ENCODE data around the gene CDKAL1. TPM values are rescaled to one million over a fixed set of nuclear protein-coding genes. Genes with fewer than 3 reads are reported as not detected.
A peak's percentile ranks its signal among the peaks of the same experiment; 100 is the strongest.

The CDKAL1 gene
- total RNA-seq, 1 experiment from 2014 or later, result 20.6 TPM

DNA sequence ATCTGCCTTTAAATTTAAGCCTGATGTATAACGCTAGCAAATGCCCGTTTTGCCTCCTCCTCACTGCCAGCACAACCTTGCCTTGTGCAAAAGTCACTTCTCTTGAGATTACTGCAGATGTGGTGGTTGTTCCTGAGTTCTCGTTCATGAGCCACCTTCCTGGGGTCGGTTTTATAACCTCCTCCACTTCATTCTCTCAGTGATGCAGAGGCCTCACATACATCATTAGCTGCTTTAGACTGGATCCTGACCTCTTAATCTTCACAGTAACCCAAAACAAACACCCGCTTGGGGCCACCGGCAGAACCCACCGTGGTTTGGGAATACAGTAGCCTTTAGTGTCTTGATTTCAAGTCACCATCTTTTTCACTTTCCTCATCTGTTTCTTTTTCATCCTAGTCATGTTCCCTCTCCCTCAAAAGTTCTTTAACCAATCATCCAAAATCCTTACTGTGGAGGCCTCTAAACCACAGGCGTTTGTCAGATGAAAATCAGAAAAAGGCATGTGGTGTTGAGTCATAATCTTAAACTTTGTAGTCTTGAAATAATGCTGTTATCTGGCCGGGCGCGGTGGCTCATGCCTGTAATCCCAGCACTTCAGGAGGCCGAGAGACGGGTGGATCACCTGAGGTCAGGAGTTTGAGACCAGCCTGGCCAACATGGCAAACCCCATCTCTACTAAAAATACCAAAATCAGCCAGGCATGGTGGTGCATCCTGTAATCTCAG lies 629.0 kb downstream of the CDKAL1 start:
- no peaks in the 10 kb centered on the region for H3K36me3 Mint-ChIP-seq
- no peak for ATAC-seq

DNA sequence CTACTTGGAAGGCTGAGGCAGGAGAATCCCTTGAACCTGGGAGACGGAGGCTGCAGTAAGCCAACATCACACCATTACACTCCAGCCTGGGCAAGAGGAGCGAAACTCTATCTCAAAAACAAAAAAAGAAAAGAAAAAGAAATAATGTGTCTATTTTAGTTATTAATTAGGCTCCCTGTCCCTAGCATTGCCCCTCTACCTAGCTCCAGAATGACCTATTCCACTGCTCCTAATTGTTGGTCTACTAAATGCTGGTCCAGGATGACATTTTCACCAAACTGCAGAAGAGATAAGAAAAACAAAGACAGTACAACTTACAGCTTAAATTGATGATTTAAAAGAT lies 629.6 kb downstream of the CDKAL1 start:
- TF ChIP-seq, protein P1, sequence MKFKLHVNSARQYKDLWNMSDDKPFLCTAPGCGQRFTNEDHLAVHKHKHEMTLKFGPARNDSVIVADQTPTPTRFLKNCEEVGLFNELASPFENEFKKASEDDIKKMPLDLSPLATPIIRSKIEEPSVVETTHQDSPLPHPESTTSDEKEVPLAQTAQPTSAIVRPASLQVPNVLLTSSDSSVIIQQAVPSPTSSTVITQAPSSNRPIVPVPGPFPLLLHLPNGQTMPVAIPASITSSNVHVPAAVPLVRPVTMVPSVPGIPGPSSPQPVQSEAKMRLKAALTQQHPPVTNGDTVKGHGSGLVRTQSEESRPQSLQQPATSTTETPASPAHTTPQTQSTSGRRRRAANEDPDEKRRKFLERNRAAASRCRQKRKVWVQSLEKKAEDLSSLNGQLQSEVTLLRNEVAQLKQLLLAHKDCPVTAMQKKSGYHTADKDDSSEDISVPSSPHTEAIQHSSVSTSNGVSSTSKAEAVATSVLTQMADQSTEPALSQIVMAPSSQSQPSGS (CRISPR knock-in tag; IDR thresholded peaks at IDR 0.05; ENCODE audit: borderline replicate concordance, low read depth), result no peak
- no peak for TF ChIP-seq ZNF121 (CRISPR knock-in tag; IDR thresholded peaks at IDR 0.05)
- TF ChIP-seq, protein P2, sequence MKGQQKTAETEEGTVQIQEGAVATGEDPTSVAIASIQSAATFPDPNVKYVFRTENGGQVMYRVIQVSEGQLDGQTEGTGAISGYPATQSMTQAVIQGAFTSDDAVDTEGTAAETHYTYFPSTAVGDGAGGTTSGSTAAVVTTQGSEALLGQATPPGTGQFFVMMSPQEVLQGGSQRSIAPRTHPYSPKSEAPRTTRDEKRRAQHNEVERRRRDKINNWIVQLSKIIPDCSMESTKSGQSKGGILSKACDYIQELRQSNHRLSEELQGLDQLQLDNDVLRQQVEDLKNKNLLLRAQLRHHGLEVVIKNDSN (CRISPR knock-in tag; IDR thresholded peaks at IDR 0.05), result no peak
- no peak for TF ChIP-seq SMAD3 (CRISPR knock-in tag; IDR thresholded peaks at IDR 0.05; ENCODE audit: borderline replicate concordance)
- TF ChIP-seq, protein P3, sequence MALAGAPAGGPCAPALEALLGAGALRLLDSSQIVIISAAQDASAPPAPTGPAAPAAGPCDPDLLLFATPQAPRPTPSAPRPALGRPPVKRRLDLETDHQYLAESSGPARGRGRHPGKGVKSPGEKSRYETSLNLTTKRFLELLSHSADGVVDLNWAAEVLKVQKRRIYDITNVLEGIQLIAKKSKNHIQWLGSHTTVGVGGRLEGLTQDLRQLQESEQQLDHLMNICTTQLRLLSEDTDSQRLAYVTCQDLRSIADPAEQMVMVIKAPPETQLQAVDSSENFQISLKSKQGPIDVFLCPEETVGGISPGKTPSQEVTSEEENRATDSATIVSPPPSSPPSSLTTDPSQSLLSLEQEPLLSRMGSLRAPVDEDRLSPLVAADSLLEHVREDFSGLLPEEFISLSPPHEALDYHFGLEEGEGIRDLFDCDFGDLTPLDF (CRISPR knock-in tag; IDR thresholded peaks at IDR 0.05), result no peak
- TF ChIP-seq, protein P4, sequence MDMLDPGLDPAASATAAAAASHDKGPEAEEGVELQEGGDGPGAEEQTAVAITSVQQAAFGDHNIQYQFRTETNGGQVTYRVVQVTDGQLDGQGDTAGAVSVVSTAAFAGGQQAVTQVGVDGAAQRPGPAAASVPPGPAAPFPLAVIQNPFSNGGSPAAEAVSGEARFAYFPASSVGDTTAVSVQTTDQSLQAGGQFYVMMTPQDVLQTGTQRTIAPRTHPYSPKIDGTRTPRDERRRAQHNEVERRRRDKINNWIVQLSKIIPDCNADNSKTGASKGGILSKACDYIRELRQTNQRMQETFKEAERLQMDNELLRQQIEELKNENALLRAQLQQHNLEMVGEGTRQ (CRISPR knock-in tag; IDR thresholded peaks at IDR 0.05), result no peak
- TF ChIP-seq ELF4 (CRISPR knock-in tag; IDR thresholded peaks at IDR 0.05; ENCODE audit: low read depth), result no peak
- TF ChIP-seq HMGA2 (CRISPR knock-in tag; IDR thresholded peaks at IDR 0.05), result no peak
- TF ChIP-seq, protein P5, sequence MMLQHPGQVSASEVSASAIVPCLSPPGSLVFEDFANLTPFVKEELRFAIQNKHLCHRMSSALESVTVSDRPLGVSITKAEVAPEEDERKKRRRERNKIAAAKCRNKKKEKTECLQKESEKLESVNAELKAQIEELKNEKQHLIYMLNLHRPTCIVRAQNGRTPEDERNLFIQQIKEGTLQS (CRISPR knock-in tag; conservative IDR thresholded peaks at IDR 0.05), result no peak
- peaks cover 17% of the 10 kb centered on the region for H3K4me1 Mint-ChIP-seq
- no peaks in the 10 kb centered on the region for H3K9me3 Mint-ChIP-seq
- no peak overlapping the region for H3K4me3 Mint-ChIP-seq
- H3K36me3 Mint-ChIP-seq, result no peaks in the 10 kb centered on the region
- CTCF ChIA-PET, result no interaction called here
- no peaks in the 10 kb centered on the region for H3K27me3 Mint-ChIP-seq (ENCODE audit: low read depth)
- DNase-seq (ENCODE audit: low spot score) (no peak), ATAC-seq (no peak)
- POLR2A ChIA-PET, result no interaction called here
- no peak overlapping the region for H3K27ac Mint-ChIP-seq

More for the DNA sequence above, 629.0 kb downstream of the CDKAL1 start:
- H3K4me3 Mint-ChIP-seq, result no peak overlapping the region
- H3K27ac Mint-ChIP-seq, result peak overlapping the region; percentile 75
- no peak for DNase-seq (ENCODE audit: low spot score)
- ChIA-PET POLR2A (no interaction called here), CTCF (no interaction called here)
- H3K9me3 Mint-ChIP-seq, result no peaks in the 10 kb centered on the region
- TF ChIP-seq NFE2L1 (CRISPR knock-in tag; IDR thresholded peaks at IDR 0.05) (no peak), OVOL2 (CRISPR knock-in tag; IDR thresholded peaks at IDR 0.05; ENCODE audit: borderline replicate concordance) (no peak), ZNF317 (CRISPR knock-in tag; IDR thresholded peaks at IDR 0.05; ENCODE audit: borderline replicate concordance, low read depth) (no peak), RORB (CRISPR knock-in tag; IDR thresholded peaks at IDR 0.05) (no peak)
- TF ChIP-seq, protein P6, sequence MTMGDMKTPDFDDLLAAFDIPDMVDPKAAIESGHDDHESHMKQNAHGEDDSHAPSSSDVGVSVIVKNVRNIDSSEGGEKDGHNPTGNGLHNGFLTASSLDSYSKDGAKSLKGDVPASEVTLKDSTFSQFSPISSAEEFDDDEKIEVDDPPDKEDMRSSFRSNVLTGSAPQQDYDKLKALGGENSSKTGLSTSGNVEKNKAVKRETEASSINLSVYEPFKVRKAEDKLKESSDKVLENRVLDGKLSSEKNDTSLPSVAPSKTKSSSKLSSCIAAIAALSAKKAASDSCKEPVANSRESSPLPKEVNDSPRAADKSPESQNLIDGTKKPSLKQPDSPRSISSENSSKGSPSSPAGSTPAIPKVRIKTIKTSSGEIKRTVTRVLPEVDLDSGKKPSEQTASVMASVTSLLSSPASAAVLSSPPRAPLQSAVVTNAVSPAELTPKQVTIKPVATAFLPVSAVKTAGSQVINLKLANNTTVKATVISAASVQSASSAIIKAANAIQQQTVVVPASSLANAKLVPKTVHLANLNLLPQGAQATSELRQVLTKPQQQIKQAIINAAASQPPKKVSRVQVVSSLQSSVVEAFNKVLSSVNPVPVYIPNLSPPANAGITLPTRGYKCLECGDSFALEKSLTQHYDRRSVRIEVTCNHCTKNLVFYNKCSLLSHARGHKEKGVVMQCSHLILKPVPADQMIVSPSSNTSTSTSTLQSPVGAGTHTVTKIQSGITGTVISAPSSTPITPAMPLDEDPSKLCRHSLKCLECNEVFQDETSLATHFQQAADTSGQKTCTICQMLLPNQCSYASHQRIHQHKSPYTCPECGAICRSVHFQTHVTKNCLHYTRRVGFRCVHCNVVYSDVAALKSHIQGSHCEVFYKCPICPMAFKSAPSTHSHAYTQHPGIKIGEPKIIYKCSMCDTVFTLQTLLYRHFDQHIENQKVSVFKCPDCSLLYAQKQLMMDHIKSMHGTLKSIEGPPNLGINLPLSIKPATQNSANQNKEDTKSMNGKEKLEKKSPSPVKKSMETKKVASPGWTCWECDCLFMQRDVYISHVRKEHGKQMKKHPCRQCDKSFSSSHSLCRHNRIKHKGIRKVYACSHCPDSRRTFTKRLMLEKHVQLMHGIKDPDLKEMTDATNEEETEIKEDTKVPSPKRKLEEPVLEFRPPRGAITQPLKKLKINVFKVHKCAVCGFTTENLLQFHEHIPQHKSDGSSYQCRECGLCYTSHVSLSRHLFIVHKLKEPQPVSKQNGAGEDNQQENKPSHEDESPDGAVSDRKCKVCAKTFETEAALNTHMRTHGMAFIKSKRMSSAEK (CRISPR knock-in tag; IDR thresholded peaks at IDR 0.05; ENCODE audit: borderline replicate concordance), result no peak
- H3K27me3 Mint-ChIP-seq (ENCODE audit: low read depth), result no peaks in the 10 kb centered on the region
- peaks cover 19% of the 10 kb centered on the region for H3K4me1 Mint-ChIP-seq
